HG02981 (cell line): ENCODE data around the gene ATP10A.

Experiments
- ATAC-seq: cut with Tn5 transposase; IDR thresholded peaks from one replicate; pipeline ENCODE4 v1.9.1; 2021; ENCODE audit warnings: mild to moderate bottlenecking, moderate library complexity; ENCODE audit not compliant: unreplicated experiment

The ATP10A gene, protein sequence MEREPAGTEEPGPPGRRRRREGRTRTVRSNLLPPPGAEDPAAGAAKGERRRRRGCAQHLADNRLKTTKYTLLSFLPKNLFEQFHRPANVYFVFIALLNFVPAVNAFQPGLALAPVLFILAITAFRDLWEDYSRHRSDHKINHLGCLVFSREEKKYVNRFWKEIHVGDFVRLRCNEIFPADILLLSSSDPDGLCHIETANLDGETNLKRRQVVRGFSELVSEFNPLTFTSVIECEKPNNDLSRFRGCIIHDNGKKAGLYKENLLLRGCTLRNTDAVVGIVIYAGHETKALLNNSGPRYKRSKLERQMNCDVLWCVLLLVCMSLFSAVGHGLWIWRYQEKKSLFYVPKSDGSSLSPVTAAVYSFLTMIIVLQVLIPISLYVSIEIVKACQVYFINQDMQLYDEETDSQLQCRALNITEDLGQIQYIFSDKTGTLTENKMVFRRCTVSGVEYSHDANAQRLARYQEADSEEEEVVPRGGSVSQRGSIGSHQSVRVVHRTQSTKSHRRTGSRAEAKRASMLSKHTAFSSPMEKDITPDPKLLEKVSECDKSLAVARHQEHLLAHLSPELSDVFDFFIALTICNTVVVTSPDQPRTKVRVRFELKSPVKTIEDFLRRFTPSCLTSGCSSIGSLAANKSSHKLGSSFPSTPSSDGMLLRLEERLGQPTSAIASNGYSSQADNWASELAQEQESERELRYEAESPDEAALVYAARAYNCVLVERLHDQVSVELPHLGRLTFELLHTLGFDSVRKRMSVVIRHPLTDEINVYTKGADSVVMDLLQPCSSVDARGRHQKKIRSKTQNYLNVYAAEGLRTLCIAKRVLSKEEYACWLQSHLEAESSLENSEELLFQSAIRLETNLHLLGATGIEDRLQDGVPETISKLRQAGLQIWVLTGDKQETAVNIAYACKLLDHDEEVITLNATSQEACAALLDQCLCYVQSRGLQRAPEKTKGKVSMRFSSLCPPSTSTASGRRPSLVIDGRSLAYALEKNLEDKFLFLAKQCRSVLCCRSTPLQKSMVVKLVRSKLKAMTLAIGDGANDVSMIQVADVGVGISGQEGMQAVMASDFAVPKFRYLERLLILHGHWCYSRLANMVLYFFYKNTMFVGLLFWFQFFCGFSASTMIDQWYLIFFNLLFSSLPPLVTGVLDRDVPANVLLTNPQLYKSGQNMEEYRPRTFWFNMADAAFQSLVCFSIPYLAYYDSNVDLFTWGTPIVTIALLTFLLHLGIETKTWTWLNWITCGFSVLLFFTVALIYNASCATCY (N-terminal part only)

GRCh38 chr15:25863111-25863967 lies at the start of gene ATP10A:
Gene ATP10A (minus strand): TSS chr15:25863327. CDS start chr15:25863096, 231 bp downstream.
- ATAC-seq: no peak

GRCh38 chr15:25912035-25912434 lies 48.9 kb upstream of the ATP10A start:
- no peak for ATAC-seq

DNA sequence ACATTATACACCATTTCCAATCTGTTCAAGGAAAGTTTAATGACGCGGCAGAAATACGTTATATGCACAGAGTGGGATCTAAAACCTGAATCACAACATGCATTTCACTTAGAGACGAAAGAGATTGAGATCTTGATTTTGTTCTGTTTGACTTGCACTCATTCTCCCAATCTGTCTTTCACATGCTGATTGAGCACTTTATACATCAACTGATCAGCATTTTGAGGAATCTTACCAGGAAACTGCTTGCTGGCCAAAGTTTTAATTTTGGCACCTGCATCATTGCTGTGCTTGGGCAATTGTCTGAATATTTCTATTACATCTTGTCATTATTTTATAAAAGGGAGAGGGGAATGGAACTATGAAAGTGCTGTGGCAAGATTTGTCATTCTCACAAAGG lies 47.7 kb upstream of the ATP10A start:
- no peak for ATAC-seq

DNA sequence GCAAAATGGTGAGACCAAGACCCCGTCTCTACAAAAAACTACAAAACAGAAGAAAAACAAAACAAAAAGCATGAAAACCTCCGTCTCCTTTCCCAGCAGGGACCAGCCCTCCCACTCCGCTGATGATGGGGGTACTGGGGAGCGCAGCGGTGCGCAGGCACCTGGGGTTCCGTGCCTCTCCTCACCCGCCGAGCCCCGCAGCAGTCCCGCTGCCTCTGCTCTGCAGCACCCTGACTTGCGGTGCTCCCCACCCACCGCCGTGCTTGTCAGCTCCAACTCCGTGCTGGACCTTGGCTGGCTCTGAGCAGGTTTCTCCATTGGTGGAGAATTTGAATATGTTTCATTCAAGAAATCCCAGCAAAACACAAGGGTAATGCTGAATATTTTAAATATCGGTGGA lies 46.7 kb upstream of the ATP10A start:
- no peak for ATAC-seq

- no peak for ATAC-seq
These were observed 46.2 kb upstream of the ATP10A start for GRCh38 chr15:25909325-25909724.

GRCh38 chr15:25905140-25905539 lies 42.0 kb upstream of the ATP10A start:
- ATAC-seq: no peak

- ATAC-seq: no peak
These were observed 40.0 kb upstream of the ATP10A start for GRCh38 chr15:25903024-25903581.

DNA sequence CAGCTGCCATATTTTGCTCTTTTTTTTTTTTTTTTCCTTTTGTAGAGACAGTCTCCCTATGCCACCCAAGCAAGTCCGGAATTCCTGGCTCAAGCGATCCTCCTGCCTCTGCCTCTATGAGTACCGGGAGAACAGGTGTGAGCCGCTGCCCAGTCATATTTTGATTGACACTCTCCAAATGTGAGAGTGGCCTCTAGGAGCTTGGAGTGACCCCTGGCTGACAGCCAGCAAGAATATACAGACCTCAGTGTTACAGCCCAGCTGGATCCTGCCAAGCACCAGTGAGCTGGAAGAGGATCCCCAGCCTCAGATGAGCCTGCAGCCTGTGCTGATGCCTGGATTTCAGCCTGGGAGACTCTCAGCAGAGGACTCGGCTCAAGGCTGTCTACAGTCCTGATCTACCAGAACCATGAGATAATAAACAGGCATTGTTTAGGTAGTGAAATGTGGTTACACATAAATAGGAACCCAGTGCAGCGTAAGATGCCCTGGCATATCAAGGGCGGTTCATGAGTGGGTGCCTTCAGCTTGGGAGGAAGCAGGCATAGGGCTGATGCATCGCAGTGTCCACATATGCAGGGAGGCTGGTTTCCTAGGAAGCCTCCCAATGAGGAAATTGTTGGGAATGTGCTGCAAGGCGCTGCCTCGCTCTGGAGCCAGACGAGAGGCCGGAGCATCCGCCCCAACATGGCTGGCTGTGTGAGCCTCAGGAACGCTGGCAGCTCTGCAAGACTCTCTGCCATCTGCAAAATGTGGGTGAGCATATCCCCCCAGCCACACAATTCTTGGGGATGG lies 38.9 kb upstream of the ATP10A start:
- ATAC-seq: no peak

DNA sequence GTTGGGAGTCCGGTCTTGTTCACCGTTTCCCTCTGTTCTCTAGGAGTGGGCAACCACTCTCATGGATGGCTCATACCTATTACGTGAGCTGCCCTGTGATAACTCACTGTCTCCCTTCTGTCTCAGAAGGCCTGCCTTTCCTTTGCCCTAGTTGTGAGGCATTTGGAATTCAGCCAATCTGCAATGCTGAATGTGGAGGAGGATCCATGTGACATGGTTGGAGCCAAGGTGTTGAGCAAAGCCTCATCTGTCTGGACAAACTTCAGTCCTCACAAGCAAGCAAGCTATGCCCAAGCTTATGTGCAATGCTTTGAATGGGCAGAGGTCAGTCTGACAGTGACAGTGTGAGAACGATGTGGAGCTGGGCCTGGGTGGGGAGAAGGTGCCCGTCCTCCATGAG lies 37.8 kb upstream of the ATP10A start:
- ATAC-seq: no peak

GRCh38 chr15:25900431-25900830 lies 37.3 kb upstream of the ATP10A start:
- ATAC-seq: no peak

DNA sequence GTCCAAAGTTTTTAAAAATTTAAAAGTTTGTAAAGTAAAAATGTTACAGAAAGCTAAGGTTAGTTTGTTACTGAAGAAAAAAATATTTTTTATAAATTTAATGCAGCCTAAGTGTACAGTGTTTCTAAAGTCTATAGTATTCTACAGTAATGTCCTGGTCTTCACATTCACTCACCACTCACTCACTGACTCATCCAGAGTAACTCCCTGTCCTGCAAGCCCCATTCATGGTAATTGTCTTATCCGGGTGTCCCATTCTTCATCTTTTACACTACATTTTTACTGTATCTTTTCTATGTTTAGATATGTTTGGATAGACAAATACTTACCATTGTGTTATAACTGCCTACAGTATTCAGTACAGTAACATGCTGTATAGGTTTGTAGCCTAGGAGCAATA lies 36.7 kb upstream of the ATP10A start:
- no peak for ATAC-seq

DNA sequence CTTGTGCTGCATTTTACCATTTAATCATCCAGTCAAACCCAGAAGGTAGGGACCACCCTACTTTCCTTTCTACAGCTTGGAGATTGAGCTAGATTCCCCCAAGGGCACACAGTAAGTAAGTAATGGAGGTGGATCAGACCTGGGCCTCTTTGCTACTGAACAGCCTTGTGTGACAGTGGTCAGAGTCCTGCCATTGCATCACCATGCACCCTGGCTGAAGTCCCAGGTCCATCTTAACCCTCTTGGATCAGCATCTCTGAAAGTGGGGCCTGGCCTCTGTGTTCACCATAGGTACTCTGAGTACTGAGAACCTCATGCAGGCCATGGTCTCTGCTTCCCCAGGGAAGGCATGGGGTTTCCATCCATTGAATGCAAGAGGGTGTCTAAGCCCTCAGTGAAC lies 34.5 kb upstream of the ATP10A start:
- no peak for ATAC-seq

GRCh38 chr15:25894371-25894902 lies 31.3 kb upstream of the ATP10A start:
- no peak for ATAC-seq

- no peak for ATAC-seq
These were observed 30.5 kb upstream of the ATP10A start for GRCh38 chr15:25893596-25893995.

DNA sequence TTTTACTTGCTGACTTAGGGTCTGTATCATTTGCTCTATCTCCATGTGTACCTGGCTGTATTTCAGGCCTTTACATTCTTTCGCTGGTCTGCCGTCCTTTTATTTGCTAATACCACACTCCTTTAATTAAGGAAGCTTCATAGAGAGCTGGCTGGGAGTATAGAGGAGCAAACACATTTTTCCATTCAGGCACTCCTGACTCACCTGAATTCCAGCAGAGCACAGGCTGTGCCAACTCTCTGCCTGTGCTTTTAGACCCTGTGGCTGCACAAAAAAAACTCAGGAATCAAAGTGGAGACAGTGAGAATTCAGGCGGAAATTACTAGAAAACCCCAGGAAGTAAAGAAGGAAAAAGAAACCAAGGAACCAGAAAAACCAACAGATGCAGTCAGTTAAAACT lies 29.0 kb upstream of the ATP10A start:
- ATAC-seq: no peak

DNA sequence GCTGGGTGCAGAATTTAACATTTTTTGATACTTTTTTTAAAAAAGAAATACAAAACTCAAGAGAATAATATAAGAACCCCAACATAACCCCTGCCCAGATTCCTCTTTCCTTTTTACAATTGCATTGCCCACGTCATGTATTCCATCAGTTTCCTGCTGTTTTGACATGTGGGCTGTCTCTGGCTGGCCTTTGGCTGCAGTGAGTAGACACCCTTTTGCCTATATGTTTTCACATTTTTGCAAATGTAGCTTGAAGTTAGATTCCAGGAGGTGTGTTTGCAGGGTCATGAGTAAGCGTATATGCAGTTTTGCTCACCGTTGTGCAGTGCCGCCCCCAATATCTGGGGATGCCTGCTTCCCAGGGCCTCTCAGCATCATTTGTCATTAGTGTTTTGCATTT lies 28.0 kb upstream of the ATP10A start:
- ATAC-seq: no peak

DNA sequence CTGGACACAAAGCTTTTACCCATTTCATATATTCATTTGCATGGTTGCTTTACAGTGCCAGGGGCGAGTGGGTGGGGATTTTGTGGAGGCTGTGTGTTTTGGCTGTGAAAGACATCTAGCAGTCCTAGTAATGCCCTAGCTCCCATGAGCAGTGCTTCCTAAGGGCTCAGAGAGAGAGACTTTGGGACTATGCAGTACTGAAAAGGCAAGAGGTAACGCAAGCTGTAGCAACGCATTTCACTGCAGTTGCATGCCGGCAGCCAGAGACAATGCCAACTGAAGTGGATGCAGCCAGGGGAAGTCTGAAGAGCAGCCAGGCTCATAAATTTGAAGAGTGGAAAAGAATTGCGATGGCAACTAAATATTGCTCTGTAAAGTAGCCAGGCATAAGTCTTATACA lies 27.4 kb upstream of the ATP10A start:
- ATAC-seq: no peak

DNA sequence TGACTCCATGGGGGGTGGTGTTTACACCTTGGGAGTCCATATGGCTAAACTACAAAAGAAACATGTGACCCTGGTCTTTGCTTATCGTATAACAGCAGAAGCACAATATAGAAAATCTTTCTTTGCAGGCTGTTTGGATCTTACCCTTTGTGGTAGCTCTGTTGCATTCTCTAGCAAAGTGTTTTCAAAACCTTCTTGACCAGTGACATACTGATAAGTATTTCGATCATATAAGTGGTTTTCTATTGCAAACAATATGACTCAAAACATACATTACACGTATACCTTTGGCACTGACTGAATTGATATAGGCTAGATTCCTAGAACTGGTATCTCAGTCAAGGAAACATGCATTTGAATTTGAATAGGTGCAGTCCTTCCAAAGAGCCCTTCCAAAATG lies 24.7 kb upstream of the ATP10A start:
- no peak for ATAC-seq
